OCI-LY7 (cell line): ENCODE results near the gene FNDC3B. TPM values are rescaled to one million over a fixed set of nuclear protein-coding genes. Genes with fewer than 3 reads are reported as not detected.

Experiments
- BruUV-seq: library from RNA; stranded (reverse); fragments of 400-500 nt; replicated peaks from 2 replicates; lab custom pipeline; 2021; lab: Mats Ljungman, UMichigan
- CTCF ChIA-PET: fragments of 300-600 bp; sonication (Branson Sonifier 250); formaldehyde crosslinking; loops from one replicate; lab custom pipeline; 2022; ENCODE audit warnings: antibody characterized with exemption; ENCODE audit not compliant: unreplicated experiment; lab: Charles Lee
- POLR2A ChIA-PET: fragments of 300-600 bp; sonication (Branson Sonifier 250); formaldehyde crosslinking; loops from one replicate; lab custom pipeline; 2022; ENCODE audit warnings: antibody characterized with exemption; lab: Charles Lee
- DNase-seq: peaks from one replicate; pipeline ENCODE4 v3.0.0-alpha.2; 2015; ENCODE audit warnings: low spot score
- H2AFZ ChIP-seq: fragments of 200-600 bp; sonication (generic), shearing (Covaris generic); 2 replicates; pipeline ENCODE4 v1.6.1; 2014; ENCODE audit warnings: mild to moderate bottlenecking, antibody characterized with exemption, low read length, moderate library complexity
- H3K27ac ChIP-seq: fragments of 200-600 bp; sonication (generic); 2 replicates; pipeline ENCODE4 v1.5.1; 2014; ENCODE audit warnings: mixed run types, low read depth, mild to moderate bottlenecking, moderate library complexity, low read length, inconsistent platforms; ENCODE audit not compliant: poor library complexity, severe bottlenecking
- H3K36me3 ChIP-seq: fragments of 200-600 bp; sonication (generic); 2 replicates; pipeline ENCODE4 v1.6.1; 2014; ENCODE audit warnings: mild to moderate bottlenecking, antibody characterized with exemption, low read length, moderate library complexity, mixed read lengths; ENCODE audit not compliant: insufficient read depth
- H3K4me1 ChIP-seq: fragments of 200-600 bp; sonication (generic); 2 replicates; pipeline ENCODE4 v1.5.1; 2014; ENCODE audit warnings: mild to moderate bottlenecking, low read length; ENCODE audit not compliant: insufficient read depth, poor library complexity, severe bottlenecking
- H3K4me2 ChIP-seq: fragments of 200-600 bp; sonication (generic); 2 replicates; pipeline ENCODE4 v1.6.1; 2014; ENCODE audit warnings: mild to moderate bottlenecking, low read length
- H3K4me3 ChIP-seq: fragments of 200-600 bp; sonication (generic); 2 replicates; pipeline ENCODE4 v1.5.1; 2014; ENCODE audit warnings: mild to moderate bottlenecking, low read depth, low read length; ENCODE audit not compliant: poor library complexity, severe bottlenecking
- H3K79me2 ChIP-seq: fragments of 200-600 bp; sonication (generic); 2 replicates; pipeline ENCODE4 v1.6.1; 2016; ENCODE audit warnings: low read depth, mild to moderate bottlenecking, low read length, moderate library complexity, mixed read lengths; ENCODE audit not compliant: insufficient read depth
- H3K9me2 ChIP-seq: fragments of 200-600 bp; sonication (generic); 2 replicates; pipeline ENCODE4 v1.6.1; 2016; ENCODE audit warnings: mild to moderate bottlenecking, low read length, mixed read lengths; ENCODE audit not compliant: insufficient read depth
- H3K9me3 ChIP-seq: fragments of 200-600 bp; sonication (generic); 2 replicates; pipeline ENCODE4 v1.6.1; 2014; ENCODE audit warnings: mild to moderate bottlenecking, mixed run types, low read length, mixed read lengths
- H4K20me1 ChIP-seq: fragments of 200-600 bp; sonication (generic); 2 replicates; pipeline ENCODE4 v1.6.1; 2014; ENCODE audit warnings: mild to moderate bottlenecking, antibody characterized with exemption, low read length, moderate library complexity, mixed read lengths; ENCODE audit not compliant: insufficient read depth
- CTCF ChIP-seq: fragments of 200-600 bp; sonication (generic); conservative IDR thresholded peaks from 2 replicates; pipeline ENCODE4 v1.5.1; 2014; ENCODE audit warnings: mild to moderate bottlenecking, antibody characterized with exemption, low read length, moderate library complexity, mixed read lengths
- EZH2phosphoT487 ChIP-seq: fragments of 200-600 bp; sonication (generic); IDR thresholded peaks from 2 replicates; pipeline ENCODE4 v1.6.1; 2018; ENCODE audit warnings: low read depth, borderline replicate concordance, mild to moderate bottlenecking, mixed run types, antibody characterized with exemption, low read length, moderate library complexity, mixed read lengths
- intact Hi-C: fragments of 100-400 bp; cut with micrococcal nuclease; formaldehyde crosslinking; loops from one replicate; pipeline ENCODE4 v1.10.0; 2022; ENCODE audit not compliant: unreplicated experiment
- total RNA-seq, 2 experiments: library from RNA; depleted of rRNA in 1 of 2; stranded (reverse); fragments of >200 nt in 1 of 2; shearing (Covaris generic) in 1 of 2; gene quantifications; 2 replicates each; pipeline ENCODE4 v1.2.3, GENCODE V29; 2014 to 2022

The FNDC3B gene
- total RNA-seq, 2 experiments from 2014 or later: 23.3 to 28.5 TPM

GRCh38 chr3:172236771-172237742, 197.7 kb downstream of the FNDC3B start:
- no peaks in the 10 kb centered on the region for H3K4me1 ChIP-seq
- H3K4me3 ChIP-seq: no peak overlapping the region
- H3K9me2 ChIP-seq: no peaks in the 10 kb centered on the region
- no peaks in the 10 kb centered on the region for H3K79me2 ChIP-seq
- no peaks in the 10 kb centered on the region for H3K36me3 ChIP-seq
- no peak for DNase-seq
- H3K4me2 ChIP-seq: no peak overlapping the region
- no peak overlapping the region for H3K27ac ChIP-seq
- BruUV-seq: no TSS peak
- intact Hi-C loops: no loop called here
- TF ChIP-seq EZH2phosphoT487: no peak
- no peak for TF ChIP-seq CTCF
- ChIA-PET POLR2A (interaction anchor here (0.6 to 1.9 kb wide), 5 partner anchors 10 to 175 kb away, joined by 3 to 6 read pairs (median 3); no protein-coding TSS in a partner anchor), CTCF (no interaction called here)
- H2AFZ ChIP-seq: no peak overlapping the region
- H4K20me1 ChIP-seq: no peaks in the 10 kb centered on the region
- H3K9me3 ChIP-seq: no peaks in the 10 kb centered on the region

- TF ChIP-seq EZH2phosphoT487 (no peak), CTCF (no peak)
- Histone ChIP-seq H3K4me3 (no peak overlapping the region), H2AFZ (no peak overlapping the region), H3K9me3 (no peaks in the 10 kb centered on the region), H4K20me1 (no peaks in the 10 kb centered on the region), H3K79me2 (no peaks in the 10 kb centered on the region), H3K27ac (no peak overlapping the region), H3K4me2 (no peak overlapping the region), H3K9me2 (no peaks in the 10 kb centered on the region), H3K4me1 (no peaks in the 10 kb centered on the region), H3K36me3 (no peaks in the 10 kb centered on the region; the same call in 1 of the 2 replicates)
- no TSS peak for BruUV-seq
- intact Hi-C loops: no loop called here
- ChIA-PET POLR2A (interaction anchor here (0.8 to 1.9 kb wide), 3 partner anchors 12 to 22 kb away, joined by 3 to 6 read pairs (median 6); no protein-coding TSS in a partner anchor), CTCF (no interaction called here)
- no peak for DNase-seq
Observed at GRCh38 chr3:172238188-172238587, 198.8 kb downstream of the FNDC3B start.
